ENCODE measurements around the gene FAM110C. TPM values are rescaled to one million over a fixed set of nuclear protein-coding genes. Genes with fewer than 3 reads are reported as not detected.

The FAM110C gene
- total RNA-seq, 1 donor from 2014 or later: 0.07 TPM

DNA sequence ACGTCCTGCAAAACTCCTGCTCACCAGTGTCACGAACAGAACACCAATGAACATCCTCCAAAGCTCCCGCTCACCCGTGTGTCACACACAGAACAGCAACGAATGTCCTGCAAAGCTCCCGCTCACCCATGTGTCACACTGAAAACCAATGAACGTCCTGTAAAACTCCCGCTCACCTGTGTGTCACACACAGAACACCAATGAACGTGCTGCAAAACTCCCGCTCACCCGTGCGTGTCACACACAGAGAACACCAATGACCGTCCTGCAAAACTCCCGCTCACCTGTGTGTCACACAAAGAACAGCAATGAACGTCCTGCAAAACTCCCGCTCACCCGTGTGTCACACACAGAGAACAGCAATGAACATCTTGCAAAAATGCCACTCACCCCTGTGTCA is 20.5 kb upstream of the FAM110C start:
- no peak overlapping the region for H3K4me3 Mint-ChIP-seq

DNA sequence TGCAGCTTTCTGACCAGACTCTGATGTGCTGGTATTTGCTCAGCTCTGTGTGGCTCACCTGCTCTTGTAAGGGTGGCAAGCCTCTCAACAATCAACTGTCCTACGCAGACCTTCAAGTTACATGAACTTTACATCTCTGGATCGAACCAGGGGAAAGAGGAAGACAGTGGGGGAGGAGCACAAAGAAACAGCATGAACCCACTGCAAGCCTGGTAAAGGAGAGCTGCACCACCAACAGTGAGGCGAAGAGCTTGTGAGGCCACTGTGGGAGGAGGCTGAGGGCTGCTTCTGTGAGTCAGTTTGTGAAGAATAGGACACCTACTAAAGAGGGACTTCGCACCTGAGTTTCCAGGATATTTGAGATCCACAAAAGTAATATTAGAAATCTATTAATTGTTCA is 18.8 kb upstream of the FAM110C start:
- Mint-ChIP-seq H3K27ac (ENCODE audit: unreplicated experiment) (no peak overlapping the region), H3K36me3 (ENCODE audit: low read depth) (no peaks in the 10 kb centered on the region), H3K4me1 (peaks cover 6% of the 10 kb centered on the region), H3K27me3 (ENCODE audit: low read depth) (no peaks in the 10 kb centered on the region), H3K4me3 (no peak overlapping the region), H3K9me3 (no peaks in the 10 kb centered on the region)
- no peak for TF ChIP-seq CTCF (conservative IDR thresholded peaks at IDR 0.05)
- DNase-seq (ENCODE audit: low read depth, low spot score): no peak

More for the DNA sequence above, 20.5 kb upstream of the FAM110C start:
- no peak for DNase-seq (ENCODE audit: low read depth, low spot score)
- Mint-ChIP-seq H3K36me3 (ENCODE audit: low read depth) (no peaks in the 10 kb centered on the region), H3K9me3 (no peaks in the 10 kb centered on the region), H3K27me3 (ENCODE audit: low read depth) (no peaks in the 10 kb centered on the region), H3K4me1 (peaks cover 6% of the 10 kb centered on the region), H3K27ac (ENCODE audit: unreplicated experiment) (no peak overlapping the region)
- TF ChIP-seq CTCF (conservative IDR thresholded peaks at IDR 0.05): no peak

- Mint-ChIP-seq H3K4me1 (no peaks in the 10 kb centered on the region), H3K27ac (ENCODE audit: unreplicated experiment) (no peak overlapping the region), H3K9me3 (no peaks in the 10 kb centered on the region), H3K27me3 (ENCODE audit: low read depth) (peaks cover 11% of the 10 kb centered on the region), H3K4me3 (no peak overlapping the region), H3K36me3 (ENCODE audit: low read depth) (no peaks in the 10 kb centered on the region)
- DNase-seq (ENCODE audit: low read depth, low spot score): no peak
- no peak for TF ChIP-seq CTCF (conservative IDR thresholded peaks at IDR 0.05)
Measured at GRCh38 chr2:55587-56448, 9.5 kb upstream of the FAM110C start.

DNA sequence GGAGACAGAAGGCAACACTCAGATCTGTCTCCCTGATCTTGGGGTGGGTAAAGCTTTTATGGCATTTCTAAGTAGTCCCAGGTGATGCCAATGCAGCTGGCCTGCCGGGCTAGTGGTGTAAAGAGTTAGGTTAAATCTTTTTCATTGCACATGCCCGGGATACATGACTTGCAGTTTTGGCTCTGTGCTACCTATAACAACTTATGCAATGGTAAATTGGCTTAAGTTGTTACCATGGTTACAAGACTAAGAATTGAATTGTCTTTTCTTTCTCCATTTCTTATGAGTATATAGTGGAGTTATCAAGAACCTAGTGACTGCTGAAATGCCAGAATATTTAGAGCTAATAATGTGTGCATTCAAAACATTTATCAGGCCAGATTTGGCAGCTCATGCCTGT is 5.3 kb upstream of the FAM110C start:
- no peak for TF ChIP-seq CTCF (conservative IDR thresholded peaks at IDR 0.05)
- H3K4me3 Mint-ChIP-seq: no peak overlapping the region
- no peaks in the 10 kb centered on the region for H3K9me3 Mint-ChIP-seq
- peaks cover 51% of the 10 kb centered on the region for H3K27me3 Mint-ChIP-seq (ENCODE audit: low read depth)
- H3K36me3 Mint-ChIP-seq (ENCODE audit: low read depth): no peaks in the 10 kb centered on the region
- DNase-seq (ENCODE audit: low read depth, low spot score): no peak
- H3K4me1 Mint-ChIP-seq: peaks cover 7% of the 10 kb centered on the region
- H3K27ac Mint-ChIP-seq (ENCODE audit: unreplicated experiment): no peak overlapping the region

DNA sequence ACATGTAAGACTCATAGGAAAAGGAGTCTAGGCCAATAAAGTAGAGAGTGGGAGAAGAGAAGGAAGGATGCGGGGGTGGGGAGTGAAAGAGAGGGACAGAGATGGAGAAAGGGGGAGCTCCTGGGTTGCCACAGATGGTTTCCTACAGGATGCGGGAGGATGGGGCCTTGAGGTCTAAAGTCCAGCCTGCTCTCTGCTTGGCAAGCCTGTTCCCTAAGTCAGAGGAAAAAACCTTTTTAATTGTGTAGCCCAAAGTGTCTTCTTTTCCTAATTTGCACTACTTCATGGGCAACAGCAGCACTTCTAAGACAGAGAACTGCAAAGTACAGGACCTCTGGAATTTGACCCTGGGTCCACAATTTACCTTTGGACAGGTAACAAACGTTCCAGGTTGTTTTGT is 1.4 kb upstream of the FAM110C start:
- no peak overlapping the region for H3K27ac Mint-ChIP-seq (ENCODE audit: unreplicated experiment)
- H3K4me3 Mint-ChIP-seq: peak overlapping the region; percentile 37
- DNase-seq (ENCODE audit: low read depth, low spot score): no peak
- H3K36me3 Mint-ChIP-seq (ENCODE audit: low read depth): no peaks in the 10 kb centered on the region
- no peaks in the 10 kb centered on the region for H3K9me3 Mint-ChIP-seq
- H3K4me1 Mint-ChIP-seq: peaks cover 7% of the 10 kb centered on the region
- no peak for TF ChIP-seq CTCF (conservative IDR thresholded peaks at IDR 0.05)
- H3K27me3 Mint-ChIP-seq (ENCODE audit: low read depth): peaks cover 79% of the 10 kb centered on the region

Data from neural crest cell (in vitro differentiated cells).